GM06990 (cell line): ENCODE data around the gene SRGAP1.
"Not testable (repeated sequence)": the region's sequence is repeated elsewhere in the genome, so short reads cannot be mapped to it uniquely, and the experiment has no call there.

ENCODE experiments used
- DNase-seq: peaks from one replicate; pipeline ENCODE4 v3.0.0-alpha.2; 2011; ENCODE audit not compliant: insufficient read length; ENCODE audit errors: extremely low read depth
- H3K27me3 ChIP-seq: replicated peaks from 2 replicates; pipeline ENCODE4 v1.6.0; 2011; ENCODE audit warnings: low read length; ENCODE audit not compliant: control insufficient read depth, insufficient read depth
- H3K36me3 ChIP-seq: 2 replicates; pipeline ENCODE4 v1.5.1; 2011; ENCODE audit warnings: low read length; ENCODE audit not compliant: control insufficient read depth, insufficient read depth
- H3K4me3 ChIP-seq: replicated peaks from 2 replicates; pipeline ENCODE4 v1.5.1; 2011; ENCODE audit warnings: low read depth, mild to moderate bottlenecking, control low read depth, low read length
- CTCF ChIP-seq: IDR thresholded peaks from 2 replicates; pipeline ENCODE4 v1.5.1; 2011; ENCODE audit warnings: low read length, control low read depth, mild to moderate bottlenecking, inconsistent platforms; ENCODE audit not compliant: insufficient read depth, poor library complexity, severe bottlenecking

SRGAP1 gene

DNA sequence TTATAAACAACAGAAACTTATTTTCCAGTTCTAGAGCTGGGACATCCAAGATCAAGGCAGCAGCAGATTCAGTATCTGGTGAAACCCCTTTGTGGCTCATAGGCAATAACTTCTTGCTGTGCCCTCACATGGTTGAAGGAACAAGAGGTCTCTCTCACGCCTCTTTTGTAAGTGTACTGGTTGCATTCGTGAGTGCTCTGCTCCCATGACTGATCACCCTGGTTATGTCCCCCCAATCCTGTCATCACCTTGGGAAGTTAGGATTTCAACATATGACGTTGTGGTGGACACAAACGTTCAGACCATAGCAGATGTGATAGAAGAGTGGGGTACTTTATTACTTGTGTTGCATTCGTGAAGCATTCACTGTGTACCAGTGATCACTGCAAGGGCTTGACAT is 184.0 kb downstream of the SRGAP1 start:
- Histone ChIP-seq H3K36me3 (no peaks in the 10 kb centered on the region), H3K27me3 (no peaks in the 10 kb centered on the region), H3K4me3 (no peak overlapping the region)
- no peak for TF ChIP-seq CTCF
- no peak for DNase-seq

GRCh38 chr12:64029013-64029857 is 184.7 kb downstream of the SRGAP1 start:
- Histone ChIP-seq H3K36me3 (no peaks in the 10 kb centered on the region), H3K27me3 (no peaks in the 10 kb centered on the region), H3K4me3 (no peak overlapping the region)
- no peak for TF ChIP-seq CTCF
- no peak for DNase-seq

- TF ChIP-seq CTCF = no peak
- H3K4me3 ChIP-seq = no peak overlapping the region
- H3K36me3 ChIP-seq = no peaks in the 10 kb centered on the region
- H3K27me3 ChIP-seq = no peaks in the 10 kb centered on the region
- DNase-seq = no peak
Observed at GRCh38 chr12:64030155-64030554, 185.7 kb downstream of the SRGAP1 start.

- H3K36me3 ChIP-seq, H3K4me3 ChIP-seq, H3K27me3 ChIP-seq, DNase-seq: not testable (repeated sequence)
Observed at GRCh38 chr12:64034056-64034455, 189.6 kb downstream of the SRGAP1 start.

GRCh38 chr12:64034901-64035576 is 190.5 kb downstream of the SRGAP1 start:
- no peak for DNase-seq
- Histone ChIP-seq H3K36me3 (no peaks in the 10 kb centered on the region), H3K27me3 (no peaks in the 10 kb centered on the region), H3K4me3 (no peak overlapping the region)
- no peak for TF ChIP-seq CTCF

DNA sequence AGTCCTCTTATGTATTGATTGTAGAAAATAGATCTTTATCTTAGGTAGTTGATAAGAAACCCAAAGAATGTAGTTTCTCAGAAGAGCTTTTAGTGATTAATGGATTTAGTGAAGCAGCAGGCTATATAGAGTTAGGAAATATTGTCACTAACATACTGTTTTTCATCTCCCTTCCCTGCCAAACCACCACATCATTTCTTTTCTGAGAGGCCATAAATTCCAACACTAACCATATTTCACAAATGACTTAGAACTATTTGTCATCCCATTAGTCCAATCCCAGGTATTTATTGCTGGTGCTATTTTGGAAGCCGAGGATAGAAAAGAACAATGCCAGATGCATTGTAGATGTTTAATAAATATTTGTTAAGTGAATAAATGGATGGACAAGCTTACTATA is 191.9 kb downstream of the SRGAP1 start:
- Histone ChIP-seq H3K27me3 (no peaks in the 10 kb centered on the region), H3K4me3 (no peak overlapping the region), H3K36me3 (no peaks in the 10 kb centered on the region)
- no peak for DNase-seq
- no peak for TF ChIP-seq CTCF
